Peyer's patch (tissue), 4 donors: ENCODE measurements around the gene HDDC3. TPM values are rescaled to one million over a fixed set of nuclear protein-coding genes. Genes with fewer than 3 reads are reported as not detected.
"Not testable (repeated sequence)": the region's sequence is repeated elsewhere in the genome, so short reads cannot be mapped to it uniquely, and the experiment has no call there.

Source experiments
- DNase-seq, 3 donors: peaks; one replicate each; pipeline ENCODE4 v3.0.0-alpha.2; 2017 to 2019
- H3K27ac ChIP-seq, 4 donors: fragments of 200-600 bp; sonication (generic); one replicate each; pipeline ENCODE4 v1.5.1; 2016 to 2019
- H3K27me3 ChIP-seq, 2 donors: fragments of 200-600 bp; sonication (generic); one replicate each; pipeline ENCODE4 v1.5.1; 2019
- H3K36me3 ChIP-seq, 3 donors: fragments of 200-600 bp; sonication (generic); one replicate each; pipeline ENCODE4 v1.5.1; 2016 to 2019
- H3K4me1 ChIP-seq, 4 donors: fragments of 200-600 bp; sonication (generic); one replicate each; pipeline ENCODE4 v1.5.1; 2016 to 2019
- H3K4me3 ChIP-seq, 4 donors: fragments of 200-600 bp; sonication (generic); 1 replicate in 3 of 4; 2 replicates in 1 of 4; pipeline ENCODE4 v1.5.1; 2016 to 2019; ENCODE audit warnings: mild to moderate bottlenecking in 1 of 4
- H3K9me3 ChIP-seq, 4 donors: fragments of 200-600 bp; sonication (generic); one replicate each; pipeline ENCODE4 v1.5.1; 2016 to 2019; ENCODE audit warnings: mild to moderate bottlenecking in 1 of 4
- POLR2A ChIP-seq, 2 donors: fragments of 450-650 bp; IDR thresholded peaks; one replicate each; pipeline ENCODE4 v1.5.1; 2017; ENCODE audit warnings: antibody characterized with exemption in 2 of 2, mild to moderate bottlenecking in 2 of 2, moderate library complexity in 2 of 2
- total RNA-seq, 4 donors: library from RNA; depleted of rRNA; stranded (reverse); fragments of >200 nt; gene quantifications; one replicate each; pipeline ENCODE4 v1.1.0, GENCODE V29; 2016
- TF ChIP-seq, protein P1 (sequence below), 6 experiments: fragments of 450-650 bp in 4 of 6; fragments of 200-600 bp in 2 of 6; sonication (generic) in 1 of 6; IDR thresholded peaks; one replicate each; pipeline ENCODE4 v1.5.1; 2017 to 2019; ENCODE audit warnings: antibody characterized with exemption in 6 of 6, mild to moderate bottlenecking in 3 of 6, moderate library complexity in 1 of 6

HDDC3 gene
- total RNA-seq, 4 donors from 2014 or later = 16.5 to 35.6 (median 23.4) TPM

DNA sequence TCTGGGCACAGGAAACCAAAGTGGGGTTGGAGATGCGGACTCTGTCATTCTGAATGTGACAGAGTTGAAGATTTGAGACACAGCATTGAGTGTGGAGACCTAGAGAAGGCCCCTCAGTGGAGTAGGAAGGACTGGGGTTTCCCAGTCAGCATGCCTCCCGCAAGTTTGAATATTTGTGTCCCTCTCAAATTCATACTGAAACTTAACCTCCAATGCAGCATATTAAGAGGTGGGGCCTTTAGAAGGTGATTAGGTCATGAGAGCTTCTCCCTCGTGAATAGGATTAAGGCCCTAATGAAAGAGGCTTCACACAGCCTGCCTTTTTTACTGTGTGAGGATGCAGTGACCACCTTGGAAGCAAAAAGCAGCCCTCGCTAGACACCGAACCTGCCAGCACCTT is 8.0 kb downstream of the HDDC3 start:
- no peaks in the 10 kb centered on the region for H3K27me3 ChIP-seq
- H3K27ac ChIP-seq = no peak overlapping the region
- no peak overlapping the region for H3K4me3 ChIP-seq
- TF ChIP-seq, protein P1, sequence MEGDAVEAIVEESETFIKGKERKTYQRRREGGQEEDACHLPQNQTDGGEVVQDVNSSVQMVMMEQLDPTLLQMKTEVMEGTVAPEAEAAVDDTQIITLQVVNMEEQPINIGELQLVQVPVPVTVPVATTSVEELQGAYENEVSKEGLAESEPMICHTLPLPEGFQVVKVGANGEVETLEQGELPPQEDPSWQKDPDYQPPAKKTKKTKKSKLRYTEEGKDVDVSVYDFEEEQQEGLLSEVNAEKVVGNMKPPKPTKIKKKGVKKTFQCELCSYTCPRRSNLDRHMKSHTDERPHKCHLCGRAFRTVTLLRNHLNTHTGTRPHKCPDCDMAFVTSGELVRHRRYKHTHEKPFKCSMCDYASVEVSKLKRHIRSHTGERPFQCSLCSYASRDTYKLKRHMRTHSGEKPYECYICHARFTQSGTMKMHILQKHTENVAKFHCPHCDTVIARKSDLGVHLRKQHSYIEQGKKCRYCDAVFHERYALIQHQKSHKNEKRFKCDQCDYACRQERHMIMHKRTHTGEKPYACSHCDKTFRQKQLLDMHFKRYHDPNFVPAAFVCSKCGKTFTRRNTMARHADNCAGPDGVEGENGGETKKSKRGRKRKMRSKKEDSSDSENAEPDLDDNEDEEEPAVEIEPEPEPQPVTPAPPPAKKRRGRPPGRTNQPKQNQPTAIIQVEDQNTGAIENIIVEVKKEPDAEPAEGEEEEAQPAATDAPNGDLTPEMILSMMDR (IDR thresholded peaks at IDR 0.05) = no peak
- no peak for TF ChIP-seq POLR2A (IDR thresholded peaks at IDR 0.05)
- no peak for DNase-seq
- no peaks in the 10 kb centered on the region for H3K9me3 ChIP-seq
- no peaks in the 10 kb centered on the region for H3K4me1 ChIP-seq
- H3K36me3 ChIP-seq = peaks cover 0 to 28% (median 0%) of the 10 kb centered on the region in 3 donors

DNA sequence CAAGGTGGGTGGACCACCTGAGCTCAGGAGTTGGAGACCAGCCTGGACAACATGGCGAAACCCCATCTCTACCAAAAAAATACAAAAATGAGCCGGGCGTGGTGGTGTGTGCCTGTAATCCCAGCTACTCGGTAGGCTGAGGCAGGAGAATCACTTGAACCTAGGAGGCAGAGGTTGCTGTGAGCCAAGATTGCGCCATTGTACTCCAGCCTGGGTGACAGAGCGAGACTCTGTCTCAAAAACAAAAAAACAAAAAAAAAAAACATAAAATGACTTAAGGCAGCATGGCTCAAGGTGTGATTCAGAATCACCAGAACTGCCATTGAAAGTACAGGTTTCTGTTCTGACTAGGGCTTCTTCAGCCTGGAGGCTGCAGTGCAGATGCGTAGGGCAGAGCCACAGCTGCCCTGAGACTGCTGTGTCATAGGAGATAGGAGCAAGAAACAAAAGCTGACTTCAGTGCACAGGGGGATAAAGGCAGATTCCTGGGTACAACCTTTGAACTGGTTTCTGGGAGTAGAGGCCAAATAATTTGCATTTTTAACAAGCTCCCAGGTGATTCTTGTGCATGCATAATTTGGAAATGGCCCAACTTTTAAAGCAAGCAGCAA is 9.5 kb downstream of the HDDC3 start:
- H3K27me3 ChIP-seq, H3K27ac ChIP-seq, DNase-seq, H3K4me3 ChIP-seq, H3K9me3 ChIP-seq, H3K4me1 ChIP-seq: not testable (repeated sequence)
- H3K36me3 ChIP-seq = peaks cover 0 to 43% (median 0%) of the 10 kb centered on the region in 3 donors

DNA sequence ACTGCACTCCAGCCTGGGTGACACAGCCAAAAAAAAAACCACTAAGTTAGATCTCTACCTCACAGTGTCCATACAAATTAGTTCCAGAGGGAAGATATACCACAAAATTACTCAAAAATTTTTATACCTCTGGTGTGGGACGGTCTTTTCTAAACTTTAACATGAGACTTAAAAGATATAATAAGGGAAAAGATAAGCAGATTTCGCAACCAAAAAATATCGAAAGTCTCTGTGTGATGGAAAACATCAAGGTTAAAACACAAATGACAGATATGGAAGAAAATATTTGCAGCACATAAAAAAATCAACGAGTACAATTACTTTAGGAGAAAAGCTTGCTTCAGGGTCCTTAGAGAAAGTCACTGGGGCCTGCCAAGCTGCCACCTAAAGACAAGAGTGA is 10.5 kb downstream of the HDDC3 start:
- H3K4me1 ChIP-seq = no peaks in the 10 kb centered on the region
- no peak for TF ChIP-seq POLR2A (IDR thresholded peaks at IDR 0.05)
- TF ChIP-seq, protein P1 (IDR thresholded peaks at IDR 0.05) = no peak
- no peak for DNase-seq
- no peak overlapping the region for H3K4me3 ChIP-seq
- peaks cover 0 to 53% (median 0%) of the 10 kb centered on the region in 3 donors for H3K36me3 ChIP-seq
- H3K27me3 ChIP-seq = no peaks in the 10 kb centered on the region
- H3K27ac ChIP-seq = no peak overlapping the region
- no peaks in the 10 kb centered on the region for H3K9me3 ChIP-seq

- Histone ChIP-seq H3K36me3 (peaks cover 0 to 82% (median 0%) of the 10 kb centered on the region in 3 donors), H3K27ac (no peak overlapping the region), H3K4me1 (no peaks in the 10 kb centered on the region), H3K27me3 (no peaks in the 10 kb centered on the region), H3K9me3 (no peaks in the 10 kb centered on the region), H3K4me3 (no peak overlapping the region)
- TF ChIP-seq, protein P1 (IDR thresholded peaks at IDR 0.05) = no peak
- no peak for TF ChIP-seq POLR2A (IDR thresholded peaks at IDR 0.05)
- no peak for DNase-seq
These were observed 13.5 kb downstream of the HDDC3 start for GRCh38 chr15:90918835-90919234.

DNA sequence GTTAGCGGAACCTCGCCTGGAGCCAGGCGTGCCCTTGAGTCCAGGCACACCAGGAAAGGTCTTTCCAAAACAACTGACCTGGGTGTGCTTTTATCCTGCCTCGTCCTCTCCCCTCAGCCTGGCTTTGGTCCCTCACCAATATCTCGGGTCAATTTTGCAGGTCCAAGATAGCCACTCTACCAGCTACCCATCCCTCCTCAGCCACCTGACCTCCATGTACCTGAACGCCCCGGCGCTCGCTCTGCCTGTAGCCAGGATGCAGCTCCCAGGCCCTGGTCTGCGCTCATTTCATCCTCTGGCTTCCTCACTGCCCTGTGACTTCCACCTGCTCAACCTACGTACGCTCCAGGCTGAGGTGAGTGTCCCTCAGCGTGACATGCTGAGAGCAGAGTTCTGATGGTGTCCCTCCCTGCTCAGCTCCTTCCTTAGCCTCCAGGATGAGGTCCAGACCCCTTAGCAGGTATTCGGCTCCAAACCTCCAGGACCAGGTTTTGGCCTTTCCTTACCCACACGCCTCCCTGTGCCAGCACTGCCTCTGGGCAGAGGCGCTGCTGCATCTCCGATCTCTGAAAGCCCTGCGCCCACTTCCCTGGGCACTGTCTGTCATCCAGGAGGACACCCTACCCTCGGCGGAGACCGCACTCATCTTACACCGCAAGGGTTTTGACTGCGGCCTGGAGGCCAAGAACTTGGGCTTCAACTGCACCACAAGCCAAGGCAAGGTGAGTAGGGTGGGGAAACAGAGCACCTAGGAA is 14.1 kb downstream of the HDDC3 start:
- Histone ChIP-seq H3K9me3 (no peaks in the 10 kb centered on the region), H3K4me1 (no peaks in the 10 kb centered on the region), H3K36me3 (peaks cover 0 to 88% (median 0%) of the 10 kb centered on the region in 3 donors), H3K4me3 (no peak overlapping the region), H3K27ac (no peak overlapping the region), H3K27me3 (no peaks in the 10 kb centered on the region)
- TF ChIP-seq, protein P1 (IDR thresholded peaks at IDR 0.05) = no peak
- no peak for TF ChIP-seq POLR2A (IDR thresholded peaks at IDR 0.05)
- DNase-seq = no peak

DNA sequence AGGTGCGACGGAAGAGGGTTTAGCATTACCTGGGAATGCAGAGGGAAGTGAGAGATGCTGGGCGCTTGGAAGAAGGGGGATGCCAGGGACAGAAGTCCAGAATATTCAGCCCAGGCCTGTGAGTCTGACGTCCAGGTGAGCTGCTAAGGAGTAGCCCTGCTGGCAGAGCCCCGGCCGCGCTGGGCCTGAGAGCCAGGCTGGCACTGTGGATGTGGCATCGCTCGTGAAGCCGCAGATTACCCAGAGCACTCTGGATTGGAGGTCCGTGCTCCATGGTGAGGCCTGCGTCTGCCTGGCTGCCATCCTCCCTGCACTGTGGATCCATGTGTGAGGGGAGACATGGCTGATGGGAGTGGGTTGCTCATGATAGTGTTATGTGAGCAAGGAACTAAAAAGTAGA is 14.8 kb downstream of the HDDC3 start:
- H3K36me3 ChIP-seq = peaks cover 0 to 95% (median 0%) of the 10 kb centered on the region in 3 donors
- no peak for DNase-seq
- no peak for TF ChIP-seq POLR2A (IDR thresholded peaks at IDR 0.05)
- TF ChIP-seq, protein P1 (IDR thresholded peaks at IDR 0.05) = no peak
- H3K4me3 ChIP-seq = no peak overlapping the region
- no peaks in the 10 kb centered on the region for H3K27me3 ChIP-seq
- H3K27ac ChIP-seq = no peak overlapping the region
- no peaks in the 10 kb centered on the region for H3K4me1 ChIP-seq
- no peaks in the 10 kb centered on the region for H3K9me3 ChIP-seq
